ENCODE data around the gene ONECUT3. TPM values are rescaled to one million over a fixed set of nuclear protein-coding genes. Genes with fewer than 3 reads are reported as not detected.

The ONECUT3 gene
- total and polyA plus RNA-seq, 2 of the 4 experiments (the other 2 are of a cell fraction), result not detected

GRCh38 chr19:1822210-1822609 is 68.9 kb downstream of the ONECUT3 start:
- Histone ChIP-seq H3K14ac (replicated peaks; ENCODE audit: low read depth, low read length) (no peak overlapping the region), H2AK5ac (ENCODE audit: low read depth, low read length) (no peak overlapping the region), H3K27ac (ENCODE audit: insufficient read depth, low read length) (no peak overlapping the region), H4K8ac (ENCODE audit: low read depth in 2 of 2, low read length in 2 of 2) (no peak overlapping the region), H3K27me3 (ENCODE audit: control insufficient read depth, insufficient read depth, low read length) (no peaks in the 10 kb centered on the region), H3K79me1 (ENCODE audit: low read depth in 1 of 2, low read length in 2 of 2) (peaks cover 0 to 34% of the 10 kb centered on the region in 2 experiments; a peak in 3 of 4 replicates), H3K18ac (ENCODE audit: low read depth, low read length) (no peak overlapping the region), H3K4me2 (ENCODE audit: low read depth, low read length) (no peak overlapping the region), H3K9me3 (ENCODE audit: control insufficient read depth, insufficient read depth, low read length) (no peaks in the 10 kb centered on the region), H3K56ac (ENCODE audit: extremely low read depth, insufficient read depth, low read length) (no peak overlapping the region), H3K4ac (ENCODE audit: low read depth, low read length) (no peak overlapping the region), H3K9me1 (ENCODE audit: insufficient read depth, low read length) (no peaks in the 10 kb centered on the region), H4K5ac (ENCODE audit: low read depth, low read length) (no peak overlapping the region), H2BK20ac (ENCODE audit: low read depth, low read length) (no peak overlapping the region), H2AFZ (replicated peaks; ENCODE audit: low read length, poor library complexity) (no peak overlapping the region), H2BK120ac (ENCODE audit: low read depth, low read length) (no peak overlapping the region), H4K91ac (ENCODE audit: insufficient read depth, low read depth, low read length) (no peak overlapping the region), H3K36me3 (ENCODE audit: control insufficient read depth, insufficient read depth, low read length) (peaks cover 51% of the 10 kb centered on the region), H3K4me3 (ENCODE audit: insufficient read depth, low read depth, low read length) (no peak overlapping the region), H2AK9ac (replicated peaks; ENCODE audit: low read depth, low read length, poor library complexity) (no peak overlapping the region), H3K9ac (ENCODE audit: low read depth, low read length) (no peak overlapping the region), H3K23ac (ENCODE audit: low read depth, low read length) (no peak overlapping the region), H4K20me1 (ENCODE audit: insufficient read depth, low read length) (peaks cover 13% of the 10 kb centered on the region), H2BK5ac (ENCODE audit: low read depth, low read length, poor library complexity, severe bottlenecking) (no peak overlapping the region), H3K4me1 (ENCODE audit: control insufficient read depth, insufficient read depth, low read length) (peaks cover 4% of the 10 kb centered on the region; the same call in 1 of the 2 replicates), H2BK15ac (ENCODE audit: low read depth, low read length) (no peak overlapping the region)
- dilution Hi-C loops (cut with HindIII; ENCODE audit: low sequenced_read_pairs, unreplicated experiment), result no loop called here
- no peak for ATAC-seq (ENCODE audit: low read depth)
- CTCF ChIA-PET, result no interaction called here
- POLR2A ChIA-PET (ENCODE audit: unreplicated experiment), result no interaction called here
- no peak for DNase-seq
- in situ Hi-C loops (cut with MboI; ENCODE audit: low sequenced_read_pairs), result no loop called here
- BruUV-seq (replicated peaks), result no TSS peak
- TF ChIP-seq MAFK (IDR thresholded peaks at IDR 0.05; ENCODE audit: low read depth, low read length) (no peak), RAD21 (IDR thresholded peaks at IDR 0.05; ENCODE audit: low read length) (no peak), BHLHE40 (IDR thresholded peaks at IDR 0.05; ENCODE audit: low read depth, low read length) (no peak), MXI1 (IDR thresholded peaks at IDR 0.05; ENCODE audit: borderline replicate concordance, low read depth, low read length) (no peak), RCOR1 (IDR thresholded peaks at IDR 0.05; ENCODE audit: insufficient replicate concordance, low read length) (no peak), SMC3 (IDR thresholded peaks at IDR 0.05; ENCODE audit: low read depth, low read length) (no peak), USF2 (IDR thresholded peaks at IDR 0.05; ENCODE audit: low read depth, low read length) (no peak), CEBPB (IDR thresholded peaks at IDR 0.05; ENCODE audit: low read depth, low read length) (no peak), NFE2L2 (IDR thresholded peaks at IDR 0.05; ENCODE audit: low read depth, low read length) (no peak), CTCF (conservative IDR thresholded peaks at IDR 0.05; ENCODE audit: low read depth, low read length) (no peak), FOS (IDR thresholded peaks at IDR 0.05; ENCODE audit: low read depth, low read length) (no peak), POLR2A (IDR thresholded peaks at IDR 0.05; ENCODE audit: low read depth, low read length) (no peak)
- 95% methylated on average over 8 of the region's 19 CpGs; no CpG with 5 or more reads in 1 of the 2 experiments for WGBS, 2 experiments (ENCODE audit: extremely low coverage in 2 of 2, insufficient read length in 1 of 2)
- intact Hi-C loops (cut with micrococcal nuclease), result no loop called here
